Esophagus muscularis mucosa (tissue), 4 donors: ENCODE data around the gene UNC5A. TPM values are rescaled to one million over a fixed set of nuclear protein-coding genes. Genes with fewer than 3 reads are reported as not detected.

ENCODE experiments used
- DNase-seq: peaks from one replicate; pipeline ENCODE4 v3.0.0-alpha.2; 2017; ENCODE audit errors: extremely low spot score
- H3K27ac ChIP-seq, 4 donors: fragments of 200-600 bp; sonication (generic); replicated peaks in 1 of 4; 1 replicate in 3 of 4; 2 replicates in 1 of 4; pipeline ENCODE4 v1.5.1; 2016 to 2019; ENCODE audit warnings: mild to moderate bottlenecking in 1 of 4
- H3K27me3 ChIP-seq, 4 donors: fragments of 200-600 bp; sonication (generic); one replicate each; pipeline versions ENCODE4 v1.5.1 to v1.6.0; 2016 to 2019
- H3K36me3 ChIP-seq, 4 donors: fragments of 200-600 bp; sonication (generic); one replicate each; pipeline ENCODE4 v1.5.1; 2016 to 2019
- H3K4me1 ChIP-seq, 4 donors: fragments of 200-600 bp; sonication (generic); one replicate each; pipeline ENCODE4 v1.5.1; 2016 to 2019
- H3K4me3 ChIP-seq, 4 donors: fragments of 200-600 bp; sonication (generic); 1 replicate in 2 of 4; 2 replicates in 2 of 4; pipeline ENCODE4 v1.5.1; 2016 to 2019; ENCODE audit warnings: mild to moderate bottlenecking in 4 of 4, moderate library complexity in 1 of 4
- H3K9me3 ChIP-seq, 4 donors: fragments of 200-600 bp; sonication (generic); 1 replicate in 3 of 4; 2 replicates in 1 of 4; pipeline ENCODE4 v1.5.1; 2016 to 2019
- CTCF ChIP-seq, 3 experiments: fragments of 200-600 bp in 2 of 3; fragments of 450-650 bp in 1 of 3; sonication (generic) in 2 of 3; IDR thresholded peaks; one replicate each; pipeline ENCODE4 v1.5.1; 2017 to 2019; ENCODE audit warnings: antibody characterized with exemption in 3 of 3, mild to moderate bottlenecking in 2 of 3, moderate library complexity in 1 of 3
- EP300 ChIP-seq: sonication (generic); formaldehyde crosslinking; IDR thresholded peaks from one replicate; pipeline ENCODE4 v1.6.1; 2017; ENCODE audit warnings: antibody characterized with exemption
- POLR2A ChIP-seq: fragments of 450-650 bp; IDR thresholded peaks from one replicate; pipeline ENCODE4 v1.6.1; 2017; ENCODE audit warnings: antibody characterized with exemption, moderate library complexity, mild to moderate bottlenecking, low read depth
- POLR2AphosphoS5 ChIP-seq, 2 donors: sonication (generic); formaldehyde crosslinking; IDR thresholded peaks; one replicate each; pipeline ENCODE4 v1.6.1; 2017; ENCODE audit warnings: antibody characterized with exemption in 2 of 2
- WGBS: methylation state at CpG from one replicate; pipeline ENCODE4 v1.1.5; 2018; 5-methylcytosine and 5-hydroxymethylcytosine counted together
- intact Hi-C: fragments of 100-400 bp; cut with DNase I; formaldehyde crosslinking; loops from one replicate; pipeline ENCODE4 v1.15.1; 2023
- total RNA-seq, 4 donors: library from RNA; depleted of rRNA; stranded (reverse); fragments of >200 nt; gene quantifications; one replicate each; pipeline versions ENCODE4 v1.1.0 to v1.2.1, GENCODE V29; 2016

The UNC5A gene
- total RNA-seq, 4 donors from 2014 or later, result not detected

GRCh38 chr5:176846335-176847140 is 36.2 kb downstream of the UNC5A start:
- DNase-seq, result no peak
- TF ChIP-seq POLR2AphosphoS5 (IDR thresholded peaks at IDR 0.05), result no peak
- TF ChIP-seq CTCF (IDR thresholded peaks at IDR 0.05), result no peak
- no peak for TF ChIP-seq EP300
- Histone ChIP-seq H3K4me1 (peaks cover 0 to 4% (median 2%) of the 10 kb centered on the region in 4 donors), H3K9me3 (no peaks in the 10 kb centered on the region), H3K36me3 (no peaks in the 10 kb centered on the region), H3K27ac (no peak overlapping the region), H3K4me3 (no peak overlapping the region), H3K27me3 (peaks cover 0 to 98% (median 7%) of the 10 kb centered on the region in 4 donors)
- intact Hi-C loops, result no loop called here
- WGBS, result 52% methylated on average over 11 of the region's 24 CpGs

- Histone ChIP-seq H3K4me3 (no peak overlapping the region), H3K4me1 (peaks cover 0 to 4% (median 2%) of the 10 kb centered on the region in 4 donors), H3K27me3 (peaks cover 0 to 97% (median 7%) of the 10 kb centered on the region in 4 donors), H3K9me3 (no peaks in the 10 kb centered on the region), H3K36me3 (no peaks in the 10 kb centered on the region), H3K27ac (no peak overlapping the region)
- intact Hi-C loops, result no loop called here
- TF ChIP-seq EP300 (no peak), POLR2A (no peak), CTCF (IDR thresholded peaks at IDR 0.05) (no peak), POLR2AphosphoS5 (IDR thresholded peaks at IDR 0.05) (no peak)
- DNase-seq, result no peak
- whole genome bisulfite sequencing, result 61% methylated on average over 9 of the region's 18 CpGs
Observed at GRCh38 chr5:176847148-176847547, 36.8 kb downstream of the UNC5A start.

DNA sequence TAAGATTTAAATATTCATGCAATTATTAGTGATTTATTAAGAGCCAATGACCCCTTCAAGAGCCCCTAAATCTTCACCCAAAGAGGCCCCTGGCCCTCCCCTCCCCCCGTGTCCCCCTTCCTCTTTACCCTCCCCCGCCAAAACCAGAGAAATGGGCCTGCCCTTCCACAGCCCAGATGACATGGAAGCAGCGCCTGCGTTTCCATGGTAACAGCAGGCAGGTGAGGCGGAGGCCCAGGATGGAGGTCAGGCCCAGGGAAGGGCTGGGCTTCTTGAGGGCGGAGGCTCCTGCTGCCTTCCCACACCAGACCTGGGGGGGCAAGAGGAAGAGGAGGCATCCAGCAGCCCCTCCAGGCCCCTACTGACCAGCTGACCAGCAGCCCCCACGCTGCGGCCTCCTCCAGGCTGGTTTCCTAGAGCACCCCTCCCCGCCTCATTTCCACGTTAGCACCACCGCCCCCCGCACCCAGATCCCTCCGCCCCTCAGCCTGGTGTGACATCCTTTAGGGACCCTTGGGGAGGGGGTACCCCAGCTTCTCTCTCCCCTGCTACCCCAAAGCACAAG is 37.4 kb downstream of the UNC5A start:
- no peak for DNase-seq
- Histone ChIP-seq H3K27ac (no peak overlapping the region), H3K4me1 (peaks cover 0 to 4% (median 2%) of the 10 kb centered on the region in 4 donors), H3K27me3 (peaks cover 0 to 91% (median 7%) of the 10 kb centered on the region in 4 donors), H3K4me3 (no peak overlapping the region), H3K36me3 (no peaks in the 10 kb centered on the region), H3K9me3 (no peaks in the 10 kb centered on the region)
- WGBS, result 69% methylated on average over 4 of the region's 13 CpGs
- TF ChIP-seq EP300 (no peak), POLR2A (no peak), POLR2AphosphoS5 (IDR thresholded peaks at IDR 0.05) (no peak), CTCF (IDR thresholded peaks at IDR 0.05) (no peak)
- intact Hi-C loops, result no loop called here

DNA sequence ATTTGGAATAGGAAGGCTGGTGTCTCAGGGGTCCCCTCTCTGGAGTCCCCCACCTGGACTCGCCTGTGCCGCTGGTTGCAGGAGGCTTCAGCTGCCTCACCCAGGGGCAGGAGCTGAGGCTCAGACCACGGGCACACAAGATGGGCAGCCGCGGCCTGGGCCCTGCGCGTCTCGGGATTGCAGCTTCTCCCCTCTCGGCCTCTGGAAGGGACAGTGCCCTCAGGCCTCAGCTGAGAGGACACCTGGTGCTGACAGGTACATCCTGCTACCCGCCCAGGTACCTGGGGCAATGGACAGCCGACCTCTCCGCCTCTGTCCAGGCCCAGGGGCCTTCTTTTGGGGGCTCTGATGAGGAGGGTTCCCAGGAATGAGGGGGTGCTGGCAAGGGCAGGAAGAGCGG is 38.3 kb downstream of the UNC5A start:
- Histone ChIP-seq H3K36me3 (no peaks in the 10 kb centered on the region), H3K27me3 (peaks cover 0 to 86% (median 7%) of the 10 kb centered on the region in 4 donors), H3K9me3 (no peaks in the 10 kb centered on the region), H3K4me3 (no peak overlapping the region), H3K4me1 (peaks cover 0 to 2% (median 1%) of the 10 kb centered on the region in 4 donors), H3K27ac (no peak overlapping the region)
- WGBS, result 86% methylated on average over 3 of the region's 13 CpGs
- TF ChIP-seq POLR2A (no peak), POLR2AphosphoS5 (IDR thresholded peaks at IDR 0.05) (no peak), CTCF (IDR thresholded peaks at IDR 0.05) (no peak), EP300 (no peak)
- DNase-seq, result no peak
- intact Hi-C loops, result no loop called here
